ENCODE data around the gene MYCN.
"Not testable (repeated sequence)": the region's sequence is repeated elsewhere in the genome, so short reads cannot be mapped to it uniquely, and the experiment has no call there.

MYCN gene

GRCh38 chr2:15963109-15963976 lies 23.0 kb downstream of the MYCN start:
- not testable (repeated sequence) for DNase-seq

- DNase-seq: no peak
These were observed 23.8 kb downstream of the MYCN start for GRCh38 chr2:15963977-15964670.

- DNase-seq: no peak
These were observed 24.7 kb downstream of the MYCN start for GRCh38 chr2:15964936-15965563.

GRCh38 chr2:15965564-15966019 lies 25.2 kb downstream of the MYCN start:
- DNase-seq: no peak

- no peak for DNase-seq
These were observed 27.3 kb downstream of the MYCN start for GRCh38 chr2:15967415-15968279.

- no peak for DNase-seq
These were observed 28.2 kb downstream of the MYCN start for GRCh38 chr2:15968280-15969178.

GRCh38 chr2:15969214-15969613 lies 28.9 kb downstream of the MYCN start:
- no peak for DNase-seq

- DNase-seq: no peak
These were observed 30.4 kb downstream of the MYCN start for GRCh38 chr2:15970701-15971100.

GRCh38 chr2:15971351-15971750 lies 31.0 kb downstream of the MYCN start:
- DNase-seq: no peak

- DNase-seq: no peak
These were observed 31.6 kb downstream of the MYCN start for GRCh38 chr2:15971831-15972522.

- DNase-seq: no peak
These were observed 33.4 kb downstream of the MYCN start for GRCh38 chr2:15973481-15974401.

- DNase-seq: no peak
These were observed 34.4 kb downstream of the MYCN start for GRCh38 chr2:15974565-15975260.

- no peak for DNase-seq
These were observed 34.9 kb downstream of the MYCN start for GRCh38 chr2:15975261-15975600.

- no peak for DNase-seq
These were observed 35.3 kb downstream of the MYCN start for GRCh38 chr2:15975676-15976075.

GRCh38 chr2:15976354-15976753 lies 36.0 kb downstream of the MYCN start:
- DNase-seq: no peak

GRCh38 chr2:15979051-15979758 lies 38.9 kb downstream of the MYCN start:
- DNase-seq: no peak

GRCh38 chr2:15979759-15980604 lies 39.6 kb downstream of the MYCN start:
- no peak for DNase-seq
